Esophagus muscularis mucosa (tissue), 3 donors: ENCODE measurements around the gene GFER.

Experiments used
- POLR2AphosphoS5 ChIP-seq, 2 donors: sonication (generic); formaldehyde crosslinking; IDR thresholded peaks; one replicate each; pipeline ENCODE4 v1.6.1; 2017; ENCODE audit warnings: antibody characterized with exemption in 2 of 2
- TF ChIP-seq, protein P1 (sequence below), 3 experiments: fragments of 200-600 bp in 2 of 3; fragments of 450-650 bp in 1 of 3; sonication (generic) in 2 of 3; IDR thresholded peaks; one replicate each; pipeline ENCODE4 v1.5.1; 2017 to 2019; ENCODE audit warnings: antibody characterized with exemption in 3 of 3, mild to moderate bottlenecking in 2 of 3, moderate library complexity in 1 of 3

DNA sequence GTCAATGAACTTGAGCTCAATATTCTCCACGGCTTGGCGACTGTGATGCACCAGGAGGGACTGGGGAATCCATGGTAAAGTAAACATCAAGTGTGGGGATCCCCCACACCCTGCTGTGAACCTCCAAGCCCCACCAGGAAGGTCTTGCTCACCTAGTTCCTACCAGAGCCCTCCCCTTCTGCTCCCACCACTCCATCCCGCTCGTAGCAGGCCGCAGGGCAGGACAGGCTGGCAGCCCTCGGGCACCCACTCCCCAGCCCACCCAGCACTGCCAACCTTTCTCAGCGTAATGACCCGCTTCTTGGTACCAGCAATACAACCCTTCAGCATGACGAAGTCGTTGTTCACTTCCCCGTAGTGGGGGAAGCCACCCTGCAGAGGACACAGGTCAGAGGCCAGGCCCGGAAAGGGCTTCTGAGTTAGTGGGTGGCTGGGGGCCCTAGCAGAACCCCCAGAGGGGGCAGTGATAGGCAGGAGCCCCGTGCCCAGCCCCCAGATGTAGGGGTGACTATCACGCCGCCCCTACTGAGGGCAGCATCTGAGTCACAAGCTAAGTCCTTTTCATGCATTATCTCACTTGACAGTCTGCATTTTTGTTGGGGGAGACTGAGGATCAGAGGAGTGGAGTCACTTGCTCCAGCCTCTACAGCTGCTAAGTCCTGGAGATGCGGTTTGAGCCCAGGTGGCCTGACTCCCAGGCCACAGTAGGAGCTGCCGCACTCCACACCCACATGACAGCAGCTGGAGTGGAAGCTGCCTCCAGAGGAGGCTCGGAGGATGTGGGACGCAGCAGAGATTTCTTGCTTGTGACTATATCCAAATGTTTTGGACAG, 38.2 kb upstream of the GFER start:
- no peak for TF ChIP-seq POLR2AphosphoS5 (IDR thresholded peaks at IDR 0.05)
- TF ChIP-seq, protein P1, sequence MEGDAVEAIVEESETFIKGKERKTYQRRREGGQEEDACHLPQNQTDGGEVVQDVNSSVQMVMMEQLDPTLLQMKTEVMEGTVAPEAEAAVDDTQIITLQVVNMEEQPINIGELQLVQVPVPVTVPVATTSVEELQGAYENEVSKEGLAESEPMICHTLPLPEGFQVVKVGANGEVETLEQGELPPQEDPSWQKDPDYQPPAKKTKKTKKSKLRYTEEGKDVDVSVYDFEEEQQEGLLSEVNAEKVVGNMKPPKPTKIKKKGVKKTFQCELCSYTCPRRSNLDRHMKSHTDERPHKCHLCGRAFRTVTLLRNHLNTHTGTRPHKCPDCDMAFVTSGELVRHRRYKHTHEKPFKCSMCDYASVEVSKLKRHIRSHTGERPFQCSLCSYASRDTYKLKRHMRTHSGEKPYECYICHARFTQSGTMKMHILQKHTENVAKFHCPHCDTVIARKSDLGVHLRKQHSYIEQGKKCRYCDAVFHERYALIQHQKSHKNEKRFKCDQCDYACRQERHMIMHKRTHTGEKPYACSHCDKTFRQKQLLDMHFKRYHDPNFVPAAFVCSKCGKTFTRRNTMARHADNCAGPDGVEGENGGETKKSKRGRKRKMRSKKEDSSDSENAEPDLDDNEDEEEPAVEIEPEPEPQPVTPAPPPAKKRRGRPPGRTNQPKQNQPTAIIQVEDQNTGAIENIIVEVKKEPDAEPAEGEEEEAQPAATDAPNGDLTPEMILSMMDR (IDR thresholded peaks at IDR 0.05), result no peak
